ENCODE data around the gene LSM11.

The LSM11 gene

GRCh38 chr5:157779221-157779620 is 35.7 kb downstream of the LSM11 start:
- DNase-seq (ENCODE audit: extremely low read depth, insufficient read length) = no peak
- TF ChIP-seq CTCF (IDR thresholded peaks at IDR 0.05; ENCODE audit: insufficient read depth, low read length, poor library complexity, severe bottlenecking) = no peak
- no peak overlapping the region for H3K4me3 ChIP-seq (replicated peaks; ENCODE audit: low read depth, low read length)
- no peaks in the 10 kb centered on the region for H3K27me3 ChIP-seq (replicated peaks; ENCODE audit: control insufficient read depth, insufficient read depth, low read length)
- no peaks in the 10 kb centered on the region for H3K36me3 ChIP-seq (ENCODE audit: control insufficient read depth, insufficient read depth, low read length)

GRCh38 chr5:157785801-157786200 is 42.3 kb downstream of the LSM11 start:
- H3K4me3 ChIP-seq (replicated peaks; ENCODE audit: low read depth, low read length) = no peak overlapping the region
- DNase-seq (ENCODE audit: extremely low read depth, insufficient read length) = no peak
- H3K36me3 ChIP-seq (ENCODE audit: control insufficient read depth, insufficient read depth, low read length) = no peaks in the 10 kb centered on the region; the same call in 1 of the 2 replicates

GRCh38 chr5:157793301-157793700 is 49.8 kb downstream of the LSM11 start:
- TF ChIP-seq CTCF (IDR thresholded peaks at IDR 0.05; ENCODE audit: insufficient read depth, low read length, poor library complexity, severe bottlenecking) = no peak
- no peak for DNase-seq (ENCODE audit: extremely low read depth, insufficient read length)
- H3K4me3 ChIP-seq (replicated peaks; ENCODE audit: low read depth, low read length) = no peak overlapping the region
- peaks cover 3% of the 10 kb centered on the region; the same call in 1 of the 2 replicates for H3K36me3 ChIP-seq (ENCODE audit: control insufficient read depth, insufficient read depth, low read length)
- H3K27me3 ChIP-seq (replicated peaks; ENCODE audit: control insufficient read depth, insufficient read depth, low read length) = no peaks in the 10 kb centered on the region

More at GRCh38 chr5:157785801-157786200, 42.3 kb downstream of the LSM11 start:
- H3K27me3 ChIP-seq (replicated peaks; ENCODE audit: control insufficient read depth, insufficient read depth, low read length) = no peaks in the 10 kb centered on the region
- no peak for TF ChIP-seq CTCF (IDR thresholded peaks at IDR 0.05; ENCODE audit: insufficient read depth, low read length, poor library complexity, severe bottlenecking)

GRCh38 chr5:157799578-157799977 is 56.1 kb downstream of the LSM11 start:
- no peak for DNase-seq (ENCODE audit: extremely low read depth, insufficient read length)
- Histone ChIP-seq H3K4me3 (replicated peaks; ENCODE audit: low read depth, low read length) (no peak overlapping the region), H3K36me3 (ENCODE audit: control insufficient read depth, insufficient read depth, low read length) (no peaks in the 10 kb centered on the region), H3K27me3 (replicated peaks; ENCODE audit: control insufficient read depth, insufficient read depth, low read length) (no peaks in the 10 kb centered on the region)
- TF ChIP-seq CTCF (IDR thresholded peaks at IDR 0.05; ENCODE audit: insufficient read depth, low read length, poor library complexity, severe bottlenecking) = no peak

- no peak overlapping the region for H3K4me3 ChIP-seq (replicated peaks; ENCODE audit: low read depth, low read length)
- DNase-seq (ENCODE audit: extremely low read depth, insufficient read length) = no peak
- peaks cover under 1% of the 10 kb centered on the region; the same call in 1 of the 2 replicates for H3K36me3 ChIP-seq (ENCODE audit: control insufficient read depth, insufficient read depth, low read length)
- no peak for TF ChIP-seq CTCF (IDR thresholded peaks at IDR 0.05; ENCODE audit: insufficient read depth, low read length, poor library complexity, severe bottlenecking)
- no peaks in the 10 kb centered on the region for H3K27me3 ChIP-seq (replicated peaks; ENCODE audit: control insufficient read depth, insufficient read depth, low read length)
Observed at GRCh38 chr5:157800137-157800536, 56.6 kb downstream of the LSM11 start.

- Histone ChIP-seq H3K36me3 (ENCODE audit: control insufficient read depth, insufficient read depth, low read length) (peaks cover 1% of the 10 kb centered on the region; the same call in 1 of the 2 replicates), H3K4me3 (replicated peaks; ENCODE audit: low read depth, low read length) (no peak overlapping the region), H3K27me3 (replicated peaks; ENCODE audit: control insufficient read depth, insufficient read depth, low read length) (no peaks in the 10 kb centered on the region)
- TF ChIP-seq CTCF (IDR thresholded peaks at IDR 0.05; ENCODE audit: insufficient read depth, low read length, poor library complexity, severe bottlenecking) = no peak
- DNase-seq (ENCODE audit: extremely low read depth, insufficient read length) = no peak
Observed at GRCh38 chr5:157802736-157803135, 59.2 kb downstream of the LSM11 start.

All from GM06990 (cell line).